EH (cell line): ENCODE results near the gene ELAVL2.
"Not testable (repeated sequence)": the region's sequence is repeated elsewhere in the genome, so short reads cannot be mapped to it uniquely, and the experiment has no call there.

ENCODE experiments used
- DNase-seq: peaks from one replicate; pipeline ENCODE4 v3.0.0-alpha.2; 2015; ENCODE audit warnings: low read depth

Gene ELAVL2

GRCh38 chr9:23723048-23723447 lies 103.0 kb downstream of the ELAVL2 start:
- DNase-seq: not testable (repeated sequence)

- no peak for DNase-seq
These were observed 104.6 kb downstream of the ELAVL2 start for GRCh38 chr9:23721466-23721865.

GRCh38 chr9:23717505-23717904 lies 108.5 kb downstream of the ELAVL2 start:
- DNase-seq: no peak

- no peak for DNase-seq
These were observed 118.8 kb downstream of the ELAVL2 start for GRCh38 chr9:23707249-23707648.

GRCh38 chr9:23702311-23702922 lies 123.6 kb downstream of the ELAVL2 start:
- DNase-seq: no peak

GRCh38 chr9:23701291-23701690 lies 124.7 kb downstream of the ELAVL2 start:
- no peak for DNase-seq

- DNase-seq: no peak
These were observed 125.7 kb downstream of the ELAVL2 start for GRCh38 chr9:23700359-23700758.

- DNase-seq: no peak
These were observed 127.9 kb downstream of the ELAVL2 start for GRCh38 chr9:23698161-23698560.

GRCh38 chr9:23695572-23695971 lies 130.5 kb downstream of the ELAVL2 start:
- no peak for DNase-seq

- DNase-seq: no peak
These were observed 132.7 kb downstream of the ELAVL2 start for GRCh38 chr9:23693374-23693773.

GRCh38 chr9:23686896-23687295 lies 139.1 kb downstream of the ELAVL2 start:
- DNase-seq: no peak

GRCh38 chr9:23686257-23686656 lies 139.8 kb downstream of the ELAVL2 start:
- DNase-seq: no peak

- peak; percentile 0 for DNase-seq
These were observed 142.4 kb downstream of the ELAVL2 start for GRCh38 chr9:23683611-23684061.

- peak; percentile 1 for DNase-seq
These were observed 143.1 kb downstream of the ELAVL2 start for GRCh38 chr9:23682891-23683431.

- no peak for DNase-seq
These were observed 143.7 kb downstream of the ELAVL2 start for GRCh38 chr9:23682352-23682751.

GRCh38 chr9:23677446-23677845 lies 148.6 kb downstream of the ELAVL2 start:
- no peak for DNase-seq

GRCh38 chr9:23674016-23674585 lies 151.9 kb downstream of the ELAVL2 start:
- DNase-seq: no peak

- DNase-seq: no peak
These were observed 153.9 kb downstream of the ELAVL2 start for GRCh38 chr9:23672151-23672550.

- DNase-seq: no peak
These were observed 156.3 kb downstream of the ELAVL2 start for GRCh38 chr9:23669776-23670175.

GRCh38 chr9:23665635-23666034 lies 160.4 kb downstream of the ELAVL2 start:
- no peak for DNase-seq

- no peak for DNase-seq
These were observed 161.0 kb downstream of the ELAVL2 start for GRCh38 chr9:23665051-23665450.

- no peak for DNase-seq
These were observed 162.1 kb downstream of the ELAVL2 start for GRCh38 chr9:23663946-23664345.

GRCh38 chr9:23663536-23663935 lies 162.5 kb downstream of the ELAVL2 start:
- DNase-seq: no peak

- no peak for DNase-seq
These were observed 162.9 kb downstream of the ELAVL2 start for GRCh38 chr9:23663125-23663524.
